KBM-7 (cell line): ENCODE measurements around the gene KCNAB1.

ENCODE experiments used
- DNase-seq: peaks from one replicate; pipeline ENCODE4 v3.0.0-alpha.2; 2015
- in situ Hi-C: fragments of 300-500 bp; cut with MboI; formaldehyde crosslinking; loops from 2 replicates; pipeline ENCODE4 v1.14.3; 2020; ENCODE audit warnings: low sequenced_read_pairs, low pct_unique_long_range_greater_than_20kb, mixed read lengths

The KCNAB1 gene

GRCh38 chr3:156334841-156335545, 214.6 kb downstream of the KCNAB1 start:
- DNase-seq: no peak
- in situ Hi-C loops: no loop called here

GRCh38 chr3:156339491-156339890, 219.1 kb downstream of the KCNAB1 start:
- in situ Hi-C loops: no loop called here
- DNase-seq: no peak

- in situ Hi-C loops: no loop called here
- no peak for DNase-seq
These were observed 221.0 kb downstream of the KCNAB1 start for GRCh38 chr3:156341332-156341731.

GRCh38 chr3:156341831-156342416, 221.5 kb downstream of the KCNAB1 start:
- in situ Hi-C loops: no loop called here
- no peak for DNase-seq

- DNase-seq: no peak
- in situ Hi-C loops: no loop called here
These were observed 223.8 kb downstream of the KCNAB1 start for GRCh38 chr3:156344215-156344614.

DNA sequence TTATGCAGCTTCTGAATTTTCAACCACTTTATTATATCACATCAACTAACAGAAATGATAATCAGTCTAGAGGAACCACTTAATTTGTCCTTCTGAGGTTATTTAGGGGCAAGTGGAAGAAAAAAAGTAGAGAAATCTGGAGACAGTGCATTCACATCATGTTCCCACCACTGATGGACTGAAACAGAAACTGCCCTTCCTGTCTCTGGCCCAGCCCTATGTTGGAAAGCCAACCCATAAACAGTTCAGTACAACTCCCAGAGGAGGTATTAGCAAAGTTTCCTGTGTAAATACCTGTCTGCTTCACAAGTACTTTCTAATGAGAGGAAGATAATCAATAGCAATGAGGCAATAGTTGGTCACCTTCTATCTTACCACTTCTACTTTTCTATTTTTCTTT, 228.7 kb downstream of the KCNAB1 start:
- in situ Hi-C loops: no loop called here
- DNase-seq: no peak

DNA sequence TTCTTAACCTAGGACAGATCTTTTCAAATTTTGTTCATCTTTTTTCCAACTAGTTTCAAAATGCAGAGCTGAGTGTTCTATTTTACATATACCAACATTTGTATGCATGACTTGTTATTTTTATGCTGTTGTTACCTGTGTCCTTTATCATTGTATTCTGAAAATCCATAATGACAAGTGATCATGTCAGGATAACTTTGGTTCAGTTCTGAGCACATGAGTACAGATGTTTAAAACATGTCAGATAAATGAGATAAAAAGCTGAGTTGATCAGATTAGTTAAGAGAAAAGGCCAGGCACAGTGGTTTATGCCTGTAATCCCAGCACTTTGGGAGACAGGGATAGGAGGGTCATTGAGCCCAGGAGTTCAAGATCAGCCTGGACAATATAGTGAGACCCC, 229.6 kb downstream of the KCNAB1 start:
- in situ Hi-C loops: no loop called here
- DNase-seq: no peak

DNA sequence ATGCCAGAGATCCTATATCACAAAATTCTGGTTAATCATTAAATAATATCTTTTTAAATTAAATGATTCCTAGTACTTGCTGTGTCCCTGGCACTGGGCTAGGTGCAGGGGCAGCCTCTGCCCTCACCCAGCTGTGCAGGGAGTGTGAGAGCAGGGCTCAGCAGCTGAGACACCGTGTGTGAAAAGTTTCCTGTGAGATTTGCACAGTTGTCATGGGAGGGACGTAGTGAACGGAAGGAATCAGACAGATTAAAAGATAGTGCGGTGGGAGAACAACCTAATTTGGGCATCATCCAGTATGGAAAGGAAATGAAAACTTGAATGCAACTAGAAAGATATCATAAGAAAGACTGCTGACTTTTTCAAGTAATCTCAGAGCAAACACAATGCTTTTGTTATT, 230.4 kb downstream of the KCNAB1 start:
- no peak for DNase-seq
- in situ Hi-C loops: no loop called here

GRCh38 chr3:156351783-156352182, 231.4 kb downstream of the KCNAB1 start:
- no peak for DNase-seq
- in situ Hi-C loops: no loop called here

DNA sequence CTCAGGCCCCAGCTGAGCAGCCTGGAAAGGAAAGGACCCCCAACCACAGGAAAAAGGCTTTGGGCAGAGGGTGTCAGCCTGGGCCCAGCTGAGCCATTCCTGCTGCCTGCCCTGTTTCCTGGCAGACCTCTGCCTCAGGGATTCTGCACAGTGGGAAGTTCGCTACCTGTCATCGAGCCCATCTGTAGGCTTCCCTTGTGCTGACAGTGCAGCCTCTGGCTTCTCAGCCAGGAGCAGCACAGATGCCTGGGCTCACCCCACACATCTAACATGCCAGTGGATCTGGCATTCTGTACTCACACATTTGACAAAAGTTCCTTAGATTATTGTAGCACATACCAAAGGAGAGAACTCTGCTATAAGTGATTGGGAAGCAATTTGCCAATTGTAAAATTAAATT, 232.3 kb downstream of the KCNAB1 start:
- in situ Hi-C loops: no loop called here
- DNase-seq: no peak

DNA sequence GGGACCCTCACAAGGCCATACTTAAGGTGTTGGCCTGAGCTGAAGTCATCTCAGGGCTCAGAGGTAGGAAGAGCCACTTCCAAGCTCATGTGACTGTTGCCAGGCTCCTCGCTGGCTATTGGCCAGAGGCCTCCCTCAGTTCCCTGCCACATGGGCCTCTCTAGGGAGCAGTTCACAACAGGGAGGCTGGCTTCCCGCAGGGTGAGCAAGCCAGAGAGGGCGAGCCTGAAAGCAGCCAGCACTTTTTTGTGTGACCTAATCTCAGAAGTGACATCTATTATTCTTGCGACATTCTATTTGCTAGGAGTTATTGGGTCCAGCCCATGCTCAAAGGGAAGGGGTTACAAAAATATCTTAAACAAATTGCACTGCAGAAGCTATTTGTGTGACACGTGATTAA, 233.2 kb downstream of the KCNAB1 start:
- in situ Hi-C loops: no loop called here
- DNase-seq: no peak

GRCh38 chr3:156356537-156357363, 236.4 kb downstream of the KCNAB1 start:
- in situ Hi-C loops: no loop called here
- DNase-seq: no peak

DNA sequence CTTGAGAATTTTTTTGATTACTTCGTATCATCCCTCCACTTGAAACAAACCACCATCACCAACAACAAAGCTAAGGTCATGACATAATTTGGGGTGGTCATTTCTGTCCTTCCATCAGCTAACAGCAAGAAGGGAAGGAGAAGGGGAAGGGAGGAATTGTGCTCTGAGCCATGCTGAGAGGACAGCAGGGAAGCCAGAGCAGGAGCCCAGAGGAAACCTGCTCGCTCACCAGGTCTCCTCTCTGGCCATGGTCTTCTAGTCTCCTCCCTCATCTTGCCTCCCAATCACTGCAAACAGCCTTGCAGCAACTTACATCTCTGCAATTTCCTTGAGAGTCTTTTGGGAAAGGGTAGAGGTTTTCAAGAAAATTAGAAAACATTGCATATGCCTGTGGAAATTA, 237.9 kb downstream of the KCNAB1 start:
- DNase-seq: no peak
- in situ Hi-C loops: no loop called here

- no peak for DNase-seq
- in situ Hi-C loops: no loop called here
These were observed 239.0 kb downstream of the KCNAB1 start for GRCh38 chr3:156359368-156359767.

DNA sequence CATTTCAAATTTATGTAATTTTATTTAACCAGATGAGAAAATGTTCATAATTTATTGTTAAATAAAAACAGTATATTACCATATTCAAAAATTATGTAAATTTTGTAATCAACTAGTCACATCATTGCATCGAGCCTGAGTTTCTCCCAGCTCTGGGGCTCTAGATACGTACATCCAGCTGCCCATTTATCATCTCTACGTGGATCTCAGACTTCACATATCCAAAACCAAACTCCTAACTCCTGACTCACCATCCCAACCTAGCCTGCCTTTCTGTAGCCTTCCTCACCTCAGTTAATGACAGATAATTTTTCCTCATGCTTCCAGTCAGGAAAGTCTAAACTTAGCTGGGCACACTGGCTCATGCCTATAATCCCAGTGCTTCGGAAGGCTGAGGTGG, 239.7 kb downstream of the KCNAB1 start:
- in situ Hi-C loops: no loop called here

GRCh38 chr3:156360963-156361362, 240.6 kb downstream of the KCNAB1 start:
- DNase-seq: no peak
- in situ Hi-C loops: no loop called here

More for the DNA sequence above, 239.7 kb downstream of the KCNAB1 start:
- DNase-seq: no peak

- DNase-seq: no peak
- in situ Hi-C loops: no loop called here
These were observed 246.2 kb downstream of the KCNAB1 start for GRCh38 chr3:156366559-156366958.

DNA sequence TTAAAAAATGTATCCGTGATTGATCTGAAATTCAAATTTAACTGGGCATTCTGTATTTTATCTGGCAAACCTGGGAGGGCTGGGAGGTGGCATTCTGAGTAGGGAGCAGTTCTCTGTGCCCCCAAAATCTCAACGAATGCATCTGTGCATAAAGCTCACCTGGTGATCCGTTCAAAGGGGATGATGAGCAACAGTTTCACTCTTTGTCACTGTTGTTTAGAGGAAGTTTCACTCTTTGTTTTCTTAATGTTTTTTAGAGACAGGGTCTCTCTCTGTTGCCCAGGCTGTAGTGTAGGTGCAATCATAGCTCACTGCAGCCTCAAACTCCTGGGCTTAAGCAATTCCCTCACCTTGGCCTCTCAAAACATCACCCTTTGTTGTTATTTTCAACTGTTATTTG, 247.8 kb downstream of the KCNAB1 start:
- in situ Hi-C loops: no loop called here
- no peak for DNase-seq

- in situ Hi-C loops: no loop called here
- no peak for DNase-seq
These were observed 251.3 kb downstream of the KCNAB1 start for GRCh38 chr3:156371701-156372100.

DNA sequence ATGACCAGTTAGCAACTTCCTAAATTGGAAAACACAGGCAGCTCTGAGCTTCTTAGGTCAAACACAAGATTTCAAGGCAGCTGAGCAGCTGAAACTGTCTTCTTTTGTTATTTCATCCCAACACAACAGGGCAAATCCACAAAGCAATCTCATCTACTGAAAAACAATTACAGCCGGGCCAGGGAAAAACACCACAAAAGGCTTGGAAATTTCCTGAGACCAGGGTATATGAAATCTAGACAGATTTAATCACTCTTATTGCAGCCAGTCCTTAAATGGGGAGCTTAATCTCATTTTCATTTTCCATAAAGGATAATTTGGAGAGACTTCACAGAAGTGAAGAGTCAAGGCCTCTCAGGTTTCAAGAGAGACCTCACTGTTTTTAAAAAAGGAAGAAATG, 252.7 kb downstream of the KCNAB1 start:
- in situ Hi-C loops: no loop called here
- no peak for DNase-seq
